Dedifferentiated amniotic fluid mesenchymal stem cell (primary cell): ENCODE measurements around the gene CSE1L.
"Not testable (repeated sequence)": the region's sequence is repeated elsewhere in the genome, so short reads cannot be mapped to it uniquely, and the experiment has no call there.

Experiments used
- DNase-seq: peaks from one replicate; pipeline ENCODE4 v3.0.0-alpha.2; 2016; ENCODE audit errors: extremely low spot score

The CSE1L gene

GRCh38 chr20:49132995-49133478 lies 86.9 kb downstream of the CSE1L start:
- peak; percentile 81 for DNase-seq

GRCh38 chr20:49133571-49133970 lies 87.5 kb downstream of the CSE1L start:
- DNase-seq, result no peak

GRCh38 chr20:49134797-49135196 lies 88.7 kb downstream of the CSE1L start:
- not testable (repeated sequence) for DNase-seq

GRCh38 chr20:49136817-49137571 lies 90.9 kb downstream of the CSE1L start:
- DNase-seq, result no peak

GRCh38 chr20:49138431-49138830 lies 92.3 kb downstream of the CSE1L start:
- no peak for DNase-seq

- DNase-seq, result no peak
Measured at GRCh38 chr20:49140411-49140810, 94.3 kb downstream of the CSE1L start.

- no peak for DNase-seq
Measured at GRCh38 chr20:49140834-49141233, 94.7 kb downstream of the CSE1L start.
